ENCODE results near the gene PROC. TPM values are rescaled to one million over a fixed set of nuclear protein-coding genes. Genes with fewer than 3 reads are reported as not detected.

PROC gene
- total RNA-seq = 0.17 and 0.29 TPM in 2 replicates

GRCh38 chr2:127418300-127419111, at the start of gene PROC:
PROC (plus strand) TSS chr2:127418427; CDS start chr2:127419943, 1,516 bp downstream.
- DNase-seq (ENCODE audit: low read depth) = no peak
- H3K4me3 ChIP-seq (ENCODE audit: low read depth, low read length) = no peak within 1 kb of the TSS
- no peak for TF ChIP-seq CTCF (conservative IDR thresholded peaks at IDR 0.05; ENCODE audit: low read depth, low read length)

GRCh38 chr2:127370010-127370409, 48.2 kb upstream of the PROC start:
- no peak overlapping the region for H3K4me3 ChIP-seq (ENCODE audit: low read depth, low read length)
- TF ChIP-seq CTCF (conservative IDR thresholded peaks at IDR 0.05; ENCODE audit: low read depth, low read length) = no peak
- no peak for DNase-seq (ENCODE audit: low read depth)

- TF ChIP-seq CTCF (conservative IDR thresholded peaks at IDR 0.05; ENCODE audit: low read depth, low read length) = peak; percentile 61
- no peak overlapping the region for H3K4me3 ChIP-seq (ENCODE audit: low read depth, low read length)
- peak; percentile 59 for DNase-seq (ENCODE audit: low read depth)
Measured at GRCh38 chr2:127371037-127371436, 47.2 kb upstream of the PROC start.

GRCh38 chr2:127373362-127374083, 44.7 kb upstream of the PROC start:
- no peak for DNase-seq (ENCODE audit: low read depth)
- H3K4me3 ChIP-seq (ENCODE audit: low read depth, low read length) = no peak overlapping the region
- no peak for TF ChIP-seq CTCF (conservative IDR thresholded peaks at IDR 0.05; ENCODE audit: low read depth, low read length)

GRCh38 chr2:127376257-127376656, 42.0 kb upstream of the PROC start:
- no peak for DNase-seq (ENCODE audit: low read depth)
- no peak for TF ChIP-seq CTCF (conservative IDR thresholded peaks at IDR 0.05; ENCODE audit: low read depth, low read length)
- H3K4me3 ChIP-seq (ENCODE audit: low read depth, low read length) = no peak overlapping the region

GRCh38 chr2:127377262-127377661, 41.0 kb upstream of the PROC start:
- no peak for TF ChIP-seq CTCF (conservative IDR thresholded peaks at IDR 0.05; ENCODE audit: low read depth, low read length)
- H3K4me3 ChIP-seq (ENCODE audit: low read depth, low read length) = no peak overlapping the region
- no peak for DNase-seq (ENCODE audit: low read depth)

Measured in epithelial cell of proximal tubule (primary cell).